PFSK-1 (cell line): ENCODE data around the gene R3HDML.

Experiments
- FOXP2 ChIP-seq: optimal IDR thresholded peaks from 2 replicates; pipeline ENCODE3; 2011; ENCODE audit warnings: borderline replicate concordance, control low read depth, inconsistent platforms; ENCODE audit not compliant: insufficient read depth; ENCODE audit errors: extremely low read length, extremely low read depth
- POLR2AphosphoS5 ChIP-seq: IDR thresholded peaks from 2 replicates; pipeline ENCODE4 v1.6.1; 2012; ENCODE audit warnings: low read depth, mild to moderate bottlenecking, control low read depth, low read length, moderate library complexity
- TAF1 ChIP-seq: IDR thresholded peaks from 2 replicates; pipeline ENCODE4 v1.6.1; 2012; ENCODE audit warnings: low read length, control low read depth, borderline replicate concordance; ENCODE audit not compliant: insufficient read depth
- TF ChIP-seq, protein P1 (sequence below), 2 experiments: IDR thresholded peaks; 2 replicates each; pipeline versions ENCODE4 v1.6.1 to v1.8.0; 2011 to 2012; ENCODE audit warnings: low read depth in 2 of 2, low read length in 2 of 2, control low read depth in 1 of 2, inconsistent platforms in 1 of 2, mild to moderate bottlenecking in 1 of 2, moderate library complexity in 1 of 2; ENCODE audit not compliant: insufficient read depth in 1 of 2

DNA sequence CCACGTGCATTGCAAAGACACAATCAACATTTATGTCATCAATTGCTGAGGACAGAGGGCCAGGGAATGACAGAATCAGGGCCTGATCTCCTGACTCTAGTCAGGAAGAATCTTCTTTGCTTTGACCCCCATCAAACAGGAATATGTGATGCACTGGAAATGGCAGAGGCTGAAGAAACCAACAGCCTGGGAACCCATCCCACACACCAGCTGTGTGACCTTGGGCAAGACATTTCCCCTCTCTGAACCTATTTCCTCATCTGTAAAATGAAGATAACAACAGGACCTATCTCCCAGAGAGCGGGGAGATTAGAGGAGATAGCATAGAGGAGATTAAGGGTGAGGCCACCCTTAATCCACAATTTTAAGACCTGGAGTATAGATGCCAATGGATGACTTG lies 20.2 kb downstream of the R3HDML start:
- TF ChIP-seq, protein P1, sequence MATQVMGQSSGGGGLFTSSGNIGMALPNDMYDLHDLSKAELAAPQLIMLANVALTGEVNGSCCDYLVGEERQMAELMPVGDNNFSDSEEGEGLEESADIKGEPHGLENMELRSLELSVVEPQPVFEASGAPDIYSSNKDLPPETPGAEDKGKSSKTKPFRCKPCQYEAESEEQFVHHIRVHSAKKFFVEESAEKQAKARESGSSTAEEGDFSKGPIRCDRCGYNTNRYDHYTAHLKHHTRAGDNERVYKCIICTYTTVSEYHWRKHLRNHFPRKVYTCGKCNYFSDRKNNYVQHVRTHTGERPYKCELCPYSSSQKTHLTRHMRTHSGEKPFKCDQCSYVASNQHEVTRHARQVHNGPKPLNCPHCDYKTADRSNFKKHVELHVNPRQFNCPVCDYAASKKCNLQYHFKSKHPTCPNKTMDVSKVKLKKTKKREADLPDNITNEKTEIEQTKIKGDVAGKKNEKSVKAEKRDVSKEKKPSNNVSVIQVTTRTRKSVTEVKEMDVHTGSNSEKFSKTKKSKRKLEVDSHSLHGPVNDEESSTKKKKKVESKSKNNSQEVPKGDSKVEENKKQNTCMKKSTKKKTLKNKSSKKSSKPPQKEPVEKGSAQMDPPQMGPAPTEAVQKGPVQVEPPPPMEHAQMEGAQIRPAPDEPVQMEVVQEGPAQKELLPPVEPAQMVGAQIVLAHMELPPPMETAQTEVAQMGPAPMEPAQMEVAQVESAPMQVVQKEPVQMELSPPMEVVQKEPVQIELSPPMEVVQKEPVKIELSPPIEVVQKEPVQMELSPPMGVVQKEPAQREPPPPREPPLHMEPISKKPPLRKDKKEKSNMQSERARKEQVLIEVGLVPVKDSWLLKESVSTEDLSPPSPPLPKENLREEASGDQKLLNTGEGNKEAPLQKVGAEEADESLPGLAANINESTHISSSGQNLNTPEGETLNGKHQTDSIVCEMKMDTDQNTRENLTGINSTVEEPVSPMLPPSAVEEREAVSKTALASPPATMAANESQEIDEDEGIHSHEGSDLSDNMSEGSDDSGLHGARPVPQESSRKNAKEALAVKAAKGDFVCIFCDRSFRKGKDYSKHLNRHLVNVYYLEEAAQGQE (IDR thresholded peaks at IDR 0.05; ENCODE audit: insufficient read depth in 1 of 2, low read depth in 2 of 2, low read length in 2 of 2) = no peak
- TF ChIP-seq POLR2AphosphoS5 (no peak), FOXP2 (no peak), TAF1 (no peak)
